OCI-LY1 (cell line): ENCODE results near the gene NDST3.

Experiments used
- H2AFZ ChIP-seq: fragments of 200-600 bp; sonication (generic), shearing (Covaris generic); 2 replicates; pipeline ENCODE4 v1.6.0; 2014; ENCODE audit warnings: antibody characterized with exemption, mild to moderate bottlenecking, low read length
- H3F3A ChIP-seq: fragments of 200-600 bp; sonication (generic), shearing (Covaris generic); 2 replicates; pipeline ENCODE4 v1.6.0; 2014; ENCODE audit warnings: mild to moderate bottlenecking, antibody characterized with exemption, low read length, moderate library complexity; ENCODE audit not compliant: insufficient read depth
- H3K27ac ChIP-seq: fragments of 200-600 bp; sonication (generic); 2 replicates; pipeline ENCODE4 v1.5.1; 2014; ENCODE audit warnings: low read length, mixed run types, mild to moderate bottlenecking, low read depth; ENCODE audit not compliant: poor library complexity, severe bottlenecking
- H3K27me3 ChIP-seq: fragments of 200-600 bp; sonication (generic); 2 replicates; pipeline ENCODE4 v1.6.0; 2014; ENCODE audit warnings: antibody characterized with exemption, mild to moderate bottlenecking, low read length, moderate library complexity; ENCODE audit not compliant: insufficient read depth
- H3K36me3 ChIP-seq: fragments of 200-600 bp; sonication (generic); 2 replicates; pipeline ENCODE4 v1.6.1; 2014; ENCODE audit warnings: mild to moderate bottlenecking, antibody characterized with exemption, low read length, moderate library complexity, mixed read lengths; ENCODE audit not compliant: insufficient read depth
- H3K4me1 ChIP-seq: fragments of 200-600 bp; sonication (generic); 2 replicates; pipeline ENCODE4 v1.5.1; 2014; ENCODE audit warnings: mild to moderate bottlenecking, low read length, moderate library complexity; ENCODE audit not compliant: insufficient read depth, severe bottlenecking
- H3K4me2 ChIP-seq: fragments of 200-600 bp; sonication (generic), shearing (Covaris generic); 2 replicates; pipeline ENCODE4 v1.6.1; 2014; ENCODE audit warnings: low read length
- H3K4me3 ChIP-seq: fragments of 200-600 bp; sonication (generic); 2 replicates; pipeline ENCODE4 v1.5.1; 2014; ENCODE audit warnings: low read length, low read depth, mild to moderate bottlenecking, mixed read lengths; ENCODE audit not compliant: poor library complexity, severe bottlenecking
- H3K79me2 ChIP-seq: fragments of 200-600 bp; shearing (Covaris generic); 2 replicates; pipeline ENCODE4 v1.6.1; 2016; ENCODE audit warnings: mixed run types, low read length, mixed read lengths; ENCODE audit not compliant: insufficient read depth
- H3K9ac ChIP-seq: fragments of 200-600 bp; sonication (generic), shearing (Covaris generic); 2 replicates; pipeline ENCODE4 v1.6.1; 2014; ENCODE audit warnings: mild to moderate bottlenecking, low read length, mixed read lengths
- H3K9me2 ChIP-seq: fragments of 200-600 bp; sonication (generic), shearing (Covaris generic); 2 replicates; pipeline ENCODE4 v1.6.1; 2014; ENCODE audit warnings: low read depth, mild to moderate bottlenecking, low read length, mixed read lengths
- H3K9me3 ChIP-seq: fragments of 200-600 bp; shearing (Covaris generic); 2 replicates; pipeline ENCODE4 v1.6.1; 2014; ENCODE audit warnings: low read length, mixed read lengths
- H4K20me1 ChIP-seq: fragments of 200-600 bp; sonication (generic), shearing (Covaris generic); 2 replicates; pipeline ENCODE4 v1.6.0; 2016; ENCODE audit warnings: mild to moderate bottlenecking, low read length; ENCODE audit not compliant: insufficient read depth
- EZH2 ChIP-seq: fragments of 200-600 bp; sonication (generic), shearing (Covaris generic); IDR thresholded peaks from 2 replicates; pipeline ENCODE4 v1.8.0; 2017; ENCODE audit warnings: borderline replicate concordance, mixed run types, mild to moderate bottlenecking, antibody characterized with exemption, low read length, moderate library complexity, mixed read lengths
- TF ChIP-seq, protein P1 (sequence below): fragments of 200-600 bp; sonication (generic), shearing (Covaris generic); IDR thresholded peaks from 2 replicates; pipeline ENCODE4 v1.5.1; 2017; ENCODE audit warnings: mild to moderate bottlenecking, antibody characterized with exemption, low read length, moderate library complexity, mixed read lengths

The NDST3 gene

DNA sequence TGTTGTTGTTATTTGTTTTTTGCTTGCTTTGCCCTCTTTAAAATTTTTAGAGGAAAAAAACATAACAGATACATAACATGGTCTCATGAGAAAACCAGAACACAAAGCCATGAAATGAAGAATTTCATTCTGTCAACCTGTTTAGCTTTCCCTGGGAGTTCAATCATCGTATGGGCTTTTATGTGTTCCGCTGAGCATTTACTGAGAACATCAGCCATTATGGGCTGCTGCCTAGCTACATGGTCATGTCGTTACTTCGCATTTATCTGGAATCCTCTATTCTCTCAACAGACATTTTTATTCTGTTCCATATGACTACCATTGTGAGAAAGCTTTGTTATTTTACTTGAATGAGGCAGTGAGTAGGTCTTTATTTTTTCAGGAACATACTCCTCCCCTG is 51.4 kb downstream of the NDST3 start:
- no peaks in the 10 kb centered on the region for H3K79me2 ChIP-seq
- no peaks in the 10 kb centered on the region for H3K9me2 ChIP-seq
- no peaks in the 10 kb centered on the region for H3F3A ChIP-seq
- H3K27ac ChIP-seq, result no peak overlapping the region
- H3K9me3 ChIP-seq, result no peaks in the 10 kb centered on the region
- H3K4me3 ChIP-seq, result no peak overlapping the region
- H3K9ac ChIP-seq, result no peak overlapping the region
- H3K4me2 ChIP-seq, result no peak overlapping the region
- no peaks in the 10 kb centered on the region for H3K36me3 ChIP-seq
- no peaks in the 10 kb centered on the region for H4K20me1 ChIP-seq
- no peaks in the 10 kb centered on the region for H3K27me3 ChIP-seq
- H2AFZ ChIP-seq, result no peak overlapping the region
- H3K4me1 ChIP-seq, result no peaks in the 10 kb centered on the region
- TF ChIP-seq, protein P1, sequence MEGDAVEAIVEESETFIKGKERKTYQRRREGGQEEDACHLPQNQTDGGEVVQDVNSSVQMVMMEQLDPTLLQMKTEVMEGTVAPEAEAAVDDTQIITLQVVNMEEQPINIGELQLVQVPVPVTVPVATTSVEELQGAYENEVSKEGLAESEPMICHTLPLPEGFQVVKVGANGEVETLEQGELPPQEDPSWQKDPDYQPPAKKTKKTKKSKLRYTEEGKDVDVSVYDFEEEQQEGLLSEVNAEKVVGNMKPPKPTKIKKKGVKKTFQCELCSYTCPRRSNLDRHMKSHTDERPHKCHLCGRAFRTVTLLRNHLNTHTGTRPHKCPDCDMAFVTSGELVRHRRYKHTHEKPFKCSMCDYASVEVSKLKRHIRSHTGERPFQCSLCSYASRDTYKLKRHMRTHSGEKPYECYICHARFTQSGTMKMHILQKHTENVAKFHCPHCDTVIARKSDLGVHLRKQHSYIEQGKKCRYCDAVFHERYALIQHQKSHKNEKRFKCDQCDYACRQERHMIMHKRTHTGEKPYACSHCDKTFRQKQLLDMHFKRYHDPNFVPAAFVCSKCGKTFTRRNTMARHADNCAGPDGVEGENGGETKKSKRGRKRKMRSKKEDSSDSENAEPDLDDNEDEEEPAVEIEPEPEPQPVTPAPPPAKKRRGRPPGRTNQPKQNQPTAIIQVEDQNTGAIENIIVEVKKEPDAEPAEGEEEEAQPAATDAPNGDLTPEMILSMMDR, result no peak
- TF ChIP-seq EZH2, result no peak

GRCh38 chr4:118086344-118086743 is 52.1 kb downstream of the NDST3 start:
- Histone ChIP-seq H3K9me3 (no peaks in the 10 kb centered on the region), H3K27me3 (no peaks in the 10 kb centered on the region), H3F3A (no peaks in the 10 kb centered on the region), H3K27ac (no peak overlapping the region), H3K9me2 (no peaks in the 10 kb centered on the region), H3K4me3 (no peak overlapping the region), H3K9ac (no peak overlapping the region), H4K20me1 (no peaks in the 10 kb centered on the region), H3K4me2 (no peak overlapping the region), H3K79me2 (no peaks in the 10 kb centered on the region), H3K36me3 (no peaks in the 10 kb centered on the region), H3K4me1 (no peaks in the 10 kb centered on the region), H2AFZ (no peak overlapping the region)
- TF ChIP-seq, protein P1, result no peak
- TF ChIP-seq EZH2, result no peak

GRCh38 chr4:118087366-118087765 is 53.1 kb downstream of the NDST3 start:
- no peaks in the 10 kb centered on the region for H3K4me1 ChIP-seq
- no peak overlapping the region for H3K4me2 ChIP-seq
- no peak overlapping the region for H2AFZ ChIP-seq
- no peaks in the 10 kb centered on the region for H4K20me1 ChIP-seq
- TF ChIP-seq, protein P1, result no peak
- TF ChIP-seq EZH2, result no peak
- H3F3A ChIP-seq, result no peaks in the 10 kb centered on the region
- no peaks in the 10 kb centered on the region for H3K9me3 ChIP-seq
- H3K36me3 ChIP-seq, result no peaks in the 10 kb centered on the region
- no peak overlapping the region for H3K27ac ChIP-seq
- no peaks in the 10 kb centered on the region for H3K27me3 ChIP-seq
- no peak overlapping the region for H3K4me3 ChIP-seq
- H3K9ac ChIP-seq, result no peak overlapping the region
- no peaks in the 10 kb centered on the region for H3K9me2 ChIP-seq
- no peaks in the 10 kb centered on the region for H3K79me2 ChIP-seq
